Lower leg skin (tissue), 3 donors: ENCODE measurements around the gene SGMS2.

Experiments used
- CTCF ChIP-seq, 3 donors: fragments of 450-650 bp; IDR thresholded peaks; one replicate each; pipeline ENCODE4 v1.5.1; 2016; ENCODE audit warnings: antibody characterized with exemption in 3 of 3, mild to moderate bottlenecking in 3 of 3, moderate library complexity in 2 of 3
- POLR2A ChIP-seq, 2 donors: fragments of 450-650 bp; IDR thresholded peaks; one replicate each; pipeline ENCODE4 v1.6.1; 2016 to 2017; ENCODE audit warnings: antibody characterized with exemption in 2 of 2, mild to moderate bottlenecking in 1 of 2, moderate library complexity in 1 of 2

GRCh38 chr4:107804956-107805355 is 19.8 kb upstream of the SGMS2 start:
- no peak for TF ChIP-seq CTCF (IDR thresholded peaks at IDR 0.05)
- TF ChIP-seq POLR2A (IDR thresholded peaks at IDR 0.05) = no peak
